ENCODE data around the gene PHACTR1. TPM values are rescaled to one million over a fixed set of nuclear protein-coding genes. Genes with fewer than 3 reads are reported as not detected.

Gene PHACTR1
- total RNA-seq, 1 experiment from 2014 or later, result 2.6 TPM

DNA sequence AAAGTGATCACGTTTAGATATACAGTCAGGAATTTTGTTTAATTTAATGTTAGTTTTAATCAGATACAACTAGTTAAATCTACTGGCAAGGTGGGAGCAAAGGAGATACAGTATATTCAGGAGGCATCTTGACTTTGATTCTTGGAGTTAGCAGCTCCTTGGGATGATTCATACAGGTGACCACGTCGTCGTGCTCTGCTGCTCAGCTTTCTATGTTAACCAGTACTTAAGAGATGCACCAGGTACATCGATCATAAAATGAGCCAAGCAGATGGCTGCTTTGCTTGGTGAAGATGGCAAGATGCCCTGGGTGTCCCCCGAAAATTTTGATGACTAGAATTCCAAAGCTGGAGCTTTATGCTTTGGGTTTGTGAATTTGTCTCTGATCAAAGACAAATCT, 547.1 kb downstream of the PHACTR1 start:
- H3K27me3 ChIP-seq (replicated peaks; ENCODE audit: insufficient read depth, low read depth, low read length, poor library complexity), result no peaks in the 10 kb centered on the region

DNA sequence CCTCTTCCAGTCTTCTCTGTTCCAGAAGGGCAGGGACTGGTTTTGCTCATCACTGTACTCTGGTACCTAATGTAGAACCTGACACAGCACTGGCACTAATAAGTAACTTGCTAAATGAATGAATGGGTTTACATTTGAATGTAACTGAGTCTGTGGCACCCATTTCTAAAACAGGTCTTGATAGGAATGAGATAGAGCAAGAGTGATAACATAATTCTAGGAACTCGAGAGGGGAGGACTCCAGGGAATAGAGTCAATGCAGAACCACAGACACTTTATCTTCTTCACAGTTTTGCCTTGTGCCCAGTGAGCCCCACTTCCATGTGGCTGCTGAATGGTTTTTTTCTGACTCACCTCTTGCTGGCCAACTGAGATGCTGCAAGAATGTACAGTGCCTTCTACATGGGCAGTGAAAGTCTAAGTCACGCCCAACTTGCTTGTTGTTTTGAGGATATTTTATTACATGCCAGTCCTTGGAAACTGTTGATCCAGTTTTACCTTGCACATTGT, 550.6 kb downstream of the PHACTR1 start:
- no peaks in the 10 kb centered on the region for H3K4me1 ChIP-seq (ENCODE audit: insufficient read depth, low read length, poor library complexity, severe bottlenecking)
- no peaks in the 10 kb centered on the region for H3K27me3 ChIP-seq (replicated peaks; ENCODE audit: insufficient read depth, low read depth, low read length, poor library complexity)
- intact Hi-C loops (cut with micrococcal nuclease; ENCODE audit: unreplicated experiment), result no loop called here
- H3K4me3 ChIP-seq (ENCODE audit: low read depth, low read length, poor library complexity, severe bottlenecking), result no peak overlapping the region
- no peak for TF ChIP-seq EZH2 (IDR thresholded peaks at IDR 0.05; ENCODE audit: borderline replicate concordance, low read depth, low read length, poor library complexity, severe bottlenecking)
- TF ChIP-seq, protein P1, sequence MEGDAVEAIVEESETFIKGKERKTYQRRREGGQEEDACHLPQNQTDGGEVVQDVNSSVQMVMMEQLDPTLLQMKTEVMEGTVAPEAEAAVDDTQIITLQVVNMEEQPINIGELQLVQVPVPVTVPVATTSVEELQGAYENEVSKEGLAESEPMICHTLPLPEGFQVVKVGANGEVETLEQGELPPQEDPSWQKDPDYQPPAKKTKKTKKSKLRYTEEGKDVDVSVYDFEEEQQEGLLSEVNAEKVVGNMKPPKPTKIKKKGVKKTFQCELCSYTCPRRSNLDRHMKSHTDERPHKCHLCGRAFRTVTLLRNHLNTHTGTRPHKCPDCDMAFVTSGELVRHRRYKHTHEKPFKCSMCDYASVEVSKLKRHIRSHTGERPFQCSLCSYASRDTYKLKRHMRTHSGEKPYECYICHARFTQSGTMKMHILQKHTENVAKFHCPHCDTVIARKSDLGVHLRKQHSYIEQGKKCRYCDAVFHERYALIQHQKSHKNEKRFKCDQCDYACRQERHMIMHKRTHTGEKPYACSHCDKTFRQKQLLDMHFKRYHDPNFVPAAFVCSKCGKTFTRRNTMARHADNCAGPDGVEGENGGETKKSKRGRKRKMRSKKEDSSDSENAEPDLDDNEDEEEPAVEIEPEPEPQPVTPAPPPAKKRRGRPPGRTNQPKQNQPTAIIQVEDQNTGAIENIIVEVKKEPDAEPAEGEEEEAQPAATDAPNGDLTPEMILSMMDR (conservative IDR thresholded peaks at IDR 0.05; ENCODE audit: low read depth, low read length), result no peak
- no TSS peak for BruUV-seq (replicated peaks)
- H3K27ac ChIP-seq (ENCODE audit: low read depth, low read length, poor library complexity, severe bottlenecking), result no peak overlapping the region
- H3K36me3 ChIP-seq (ENCODE audit: insufficient read depth, low read length, poor library complexity, severe bottlenecking), result no peaks in the 10 kb centered on the region
- H3K9me3 ChIP-seq (ENCODE audit: low read depth, low read length, poor library complexity, severe bottlenecking), result no peaks in the 10 kb centered on the region
- no peak for DNase-seq (ENCODE audit: low spot score)
- CTCF ChIA-PET, result no interaction called here
- POLR2A ChIA-PET (ENCODE audit: low non-redundant PET), result no interaction called here

More for the DNA sequence above, 547.1 kb downstream of the PHACTR1 start:
- Histone ChIP-seq H3K36me3 (ENCODE audit: insufficient read depth, low read length, poor library complexity, severe bottlenecking) (no peaks in the 10 kb centered on the region), H3K4me1 (ENCODE audit: insufficient read depth, low read length, poor library complexity, severe bottlenecking) (no peaks in the 10 kb centered on the region), H3K9me3 (ENCODE audit: low read depth, low read length, poor library complexity, severe bottlenecking) (no peaks in the 10 kb centered on the region), H3K27ac (ENCODE audit: low read depth, low read length, poor library complexity, severe bottlenecking) (no peak overlapping the region), H3K4me3 (ENCODE audit: low read depth, low read length, poor library complexity, severe bottlenecking) (no peak overlapping the region)
- CTCF ChIA-PET, result no interaction called here
- BruUV-seq (replicated peaks), result no TSS peak
- POLR2A ChIA-PET (ENCODE audit: low non-redundant PET), result no interaction called here
- no peak for DNase-seq (ENCODE audit: low spot score)
- TF ChIP-seq, protein P1 (conservative IDR thresholded peaks at IDR 0.05; ENCODE audit: low read depth, low read length), result no peak
- no peak for TF ChIP-seq EZH2 (IDR thresholded peaks at IDR 0.05; ENCODE audit: borderline replicate concordance, low read depth, low read length, poor library complexity, severe bottlenecking)
- intact Hi-C loops (cut with micrococcal nuclease; ENCODE audit: unreplicated experiment), result no loop called here

DNA sequence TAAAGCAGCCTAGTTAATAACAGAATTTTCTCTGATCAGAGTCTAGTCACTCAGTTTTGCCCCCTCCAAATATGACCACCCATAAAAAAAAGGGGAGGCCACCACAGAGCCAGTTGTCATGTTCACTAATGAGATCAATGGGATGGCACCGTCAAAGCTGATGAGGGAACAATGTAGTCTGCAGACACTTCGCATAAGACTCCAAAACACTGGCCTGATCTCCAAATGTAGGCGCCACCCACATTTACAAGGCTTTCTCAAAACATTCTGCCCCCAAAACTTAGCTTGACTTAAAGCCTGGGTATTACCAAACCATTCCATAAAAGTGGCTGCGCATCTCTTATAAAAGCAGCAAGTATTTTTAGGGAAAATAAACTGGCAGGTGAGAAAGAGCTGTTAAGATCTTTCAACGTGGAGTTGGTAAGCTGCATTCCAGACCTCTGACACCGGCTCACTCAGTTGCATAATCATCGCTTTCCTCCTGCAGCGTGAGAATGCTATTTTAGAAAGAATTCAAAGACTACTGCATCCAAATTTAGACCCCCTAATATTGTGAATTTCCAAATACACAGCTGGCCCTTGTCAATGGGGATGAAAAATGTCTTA, 552.4 kb downstream of the PHACTR1 start:
- CTCF ChIA-PET, result no interaction called here
- Histone ChIP-seq H3K4me3 (ENCODE audit: low read depth, low read length, poor library complexity, severe bottlenecking) (no peak overlapping the region), H3K9me3 (ENCODE audit: low read depth, low read length, poor library complexity, severe bottlenecking) (no peaks in the 10 kb centered on the region), H3K36me3 (ENCODE audit: insufficient read depth, low read length, poor library complexity, severe bottlenecking) (no peaks in the 10 kb centered on the region), H3K27me3 (replicated peaks; ENCODE audit: insufficient read depth, low read depth, low read length, poor library complexity) (no peaks in the 10 kb centered on the region), H3K27ac (ENCODE audit: low read depth, low read length, poor library complexity, severe bottlenecking) (no peak overlapping the region), H3K4me1 (ENCODE audit: insufficient read depth, low read length, poor library complexity, severe bottlenecking) (no peaks in the 10 kb centered on the region)
- TF ChIP-seq, protein P1 (conservative IDR thresholded peaks at IDR 0.05; ENCODE audit: low read depth, low read length), result no peak
- TF ChIP-seq EZH2 (IDR thresholded peaks at IDR 0.05; ENCODE audit: borderline replicate concordance, low read depth, low read length, poor library complexity, severe bottlenecking), result no peak
- POLR2A ChIA-PET (ENCODE audit: low non-redundant PET), result no interaction called here
- no peak for DNase-seq (ENCODE audit: low spot score)
- BruUV-seq (replicated peaks), result no TSS peak
- intact Hi-C loops (cut with micrococcal nuclease; ENCODE audit: unreplicated experiment), result no loop called here
